ENCODE results near the gene TM9SF2.

TM9SF2 gene

DNA sequence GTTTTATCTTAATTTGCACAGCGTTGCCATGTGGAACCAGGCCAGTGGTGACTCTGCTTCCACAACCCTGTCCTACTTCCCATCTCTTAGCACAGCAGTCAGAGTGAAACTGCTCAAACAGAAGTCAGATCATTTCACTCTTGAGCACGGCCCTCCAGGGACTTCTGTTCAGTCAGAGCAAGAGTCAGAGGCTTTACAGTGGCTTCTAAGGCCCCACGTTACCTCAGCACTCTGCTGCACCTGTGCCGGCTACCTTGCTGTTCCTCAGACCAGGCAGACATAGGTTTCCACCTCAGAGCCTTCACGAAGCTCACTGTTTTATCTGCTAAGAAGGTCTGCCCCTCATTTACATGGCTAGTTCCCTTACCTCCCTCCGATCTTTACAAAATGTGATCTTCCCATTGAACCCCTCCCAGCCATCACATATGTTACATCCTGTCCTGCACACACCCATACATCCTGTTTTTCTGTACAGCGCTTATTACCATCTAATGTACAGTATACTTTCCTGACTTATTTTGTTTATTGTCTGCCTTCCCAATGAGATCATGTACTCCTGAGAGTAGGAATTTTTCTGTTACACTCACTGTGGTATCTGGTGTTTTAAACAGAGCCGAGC is 41.6 kb downstream of the TM9SF2 start:
- DNase-seq (ENCODE audit: extremely low read depth, insufficient read length) = peak; percentile 84
- no peaks in the 10 kb centered on the region for H3K27me3 ChIP-seq (replicated peaks; ENCODE audit: control insufficient read depth, insufficient read depth, low read length)
- peak overlapping the region; percentile 19; the same call in 1 of the 2 replicates for H3K4me3 ChIP-seq (replicated peaks; ENCODE audit: low read depth, low read length)
- peaks cover 21% of the 10 kb centered on the region for H3K36me3 ChIP-seq (ENCODE audit: control insufficient read depth, insufficient read depth, low read length)
- TF ChIP-seq, protein P1, sequence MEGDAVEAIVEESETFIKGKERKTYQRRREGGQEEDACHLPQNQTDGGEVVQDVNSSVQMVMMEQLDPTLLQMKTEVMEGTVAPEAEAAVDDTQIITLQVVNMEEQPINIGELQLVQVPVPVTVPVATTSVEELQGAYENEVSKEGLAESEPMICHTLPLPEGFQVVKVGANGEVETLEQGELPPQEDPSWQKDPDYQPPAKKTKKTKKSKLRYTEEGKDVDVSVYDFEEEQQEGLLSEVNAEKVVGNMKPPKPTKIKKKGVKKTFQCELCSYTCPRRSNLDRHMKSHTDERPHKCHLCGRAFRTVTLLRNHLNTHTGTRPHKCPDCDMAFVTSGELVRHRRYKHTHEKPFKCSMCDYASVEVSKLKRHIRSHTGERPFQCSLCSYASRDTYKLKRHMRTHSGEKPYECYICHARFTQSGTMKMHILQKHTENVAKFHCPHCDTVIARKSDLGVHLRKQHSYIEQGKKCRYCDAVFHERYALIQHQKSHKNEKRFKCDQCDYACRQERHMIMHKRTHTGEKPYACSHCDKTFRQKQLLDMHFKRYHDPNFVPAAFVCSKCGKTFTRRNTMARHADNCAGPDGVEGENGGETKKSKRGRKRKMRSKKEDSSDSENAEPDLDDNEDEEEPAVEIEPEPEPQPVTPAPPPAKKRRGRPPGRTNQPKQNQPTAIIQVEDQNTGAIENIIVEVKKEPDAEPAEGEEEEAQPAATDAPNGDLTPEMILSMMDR (IDR thresholded peaks at IDR 0.05; ENCODE audit: insufficient read depth, low read length, poor library complexity, severe bottlenecking) = no peak

DNA sequence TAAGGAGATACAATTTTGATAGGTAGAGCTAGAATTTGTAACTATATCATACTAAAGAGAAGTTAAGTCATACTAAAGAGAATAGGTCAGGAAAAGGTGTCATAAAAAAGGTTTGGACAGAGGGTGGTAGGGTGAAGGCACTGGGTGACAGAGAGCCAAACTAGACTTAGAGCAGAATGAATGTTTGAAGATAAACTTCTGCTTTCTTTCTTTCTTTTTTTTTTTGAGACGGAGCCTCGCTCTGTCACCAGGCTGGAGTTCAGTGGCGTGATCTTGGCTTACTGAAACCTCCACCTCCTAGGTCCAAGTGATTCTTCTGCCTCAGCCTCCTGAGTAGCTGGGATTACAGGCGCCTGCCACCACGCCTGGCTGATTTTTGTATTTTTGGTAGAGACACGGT is 44.1 kb downstream of the TM9SF2 start:
- H3K4me3 ChIP-seq (replicated peaks; ENCODE audit: low read depth, low read length) = no peak overlapping the region
- H3K27me3 ChIP-seq (replicated peaks; ENCODE audit: control insufficient read depth, insufficient read depth, low read length) = no peaks in the 10 kb centered on the region
- DNase-seq (ENCODE audit: extremely low read depth, insufficient read length) = no peak
- peaks cover 22% of the 10 kb centered on the region for H3K36me3 ChIP-seq (ENCODE audit: control insufficient read depth, insufficient read depth, low read length)
- TF ChIP-seq, protein P1 (IDR thresholded peaks at IDR 0.05; ENCODE audit: insufficient read depth, low read length, poor library complexity, severe bottlenecking) = no peak

DNA sequence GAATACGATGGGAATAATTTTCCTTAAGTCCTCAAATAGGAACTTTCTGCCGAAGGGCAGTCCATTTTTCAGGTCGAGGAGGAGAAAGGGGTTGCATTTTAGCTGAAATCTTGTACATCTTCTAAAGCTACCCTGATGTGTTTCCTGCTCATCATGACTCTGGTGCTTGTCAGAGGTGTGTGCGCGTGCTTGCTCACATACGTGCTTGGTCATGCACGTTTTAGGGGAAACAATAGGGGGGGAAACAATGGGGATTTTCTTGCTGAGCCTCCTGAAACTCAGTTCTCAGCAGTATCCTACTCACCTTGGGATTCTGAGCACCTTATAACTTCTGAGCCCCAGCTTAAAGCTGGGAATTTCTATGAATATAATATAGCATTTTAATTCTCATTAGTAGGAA is 44.7 kb downstream of the TM9SF2 start:
- DNase-seq (ENCODE audit: extremely low read depth, insufficient read length) = no peak
- Histone ChIP-seq H3K36me3 (ENCODE audit: control insufficient read depth, insufficient read depth, low read length) (peaks cover 21% of the 10 kb centered on the region), H3K4me3 (replicated peaks; ENCODE audit: low read depth, low read length) (no peak overlapping the region), H3K27me3 (replicated peaks; ENCODE audit: control insufficient read depth, insufficient read depth, low read length) (no peaks in the 10 kb centered on the region)
- TF ChIP-seq, protein P1 (IDR thresholded peaks at IDR 0.05; ENCODE audit: insufficient read depth, low read length, poor library complexity, severe bottlenecking) = no peak

DNA sequence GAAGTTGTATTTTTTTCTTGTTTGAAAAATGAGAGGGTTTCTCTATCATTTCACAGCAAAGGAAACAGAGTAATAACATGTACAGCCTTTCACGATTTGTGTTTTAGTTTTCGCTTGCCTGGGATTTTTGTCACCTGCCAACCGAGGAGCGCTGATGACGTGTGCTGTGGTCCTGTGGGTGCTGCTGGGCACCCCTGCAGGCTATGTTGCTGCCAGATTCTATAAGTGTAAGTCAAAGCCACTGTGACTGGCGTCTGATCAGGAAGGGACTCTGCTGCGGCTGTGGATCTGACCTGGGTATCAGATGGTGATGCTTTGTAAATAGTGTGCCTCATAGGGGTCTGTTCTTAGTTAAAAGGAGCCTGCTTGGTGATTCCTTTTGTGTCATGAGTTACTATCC is 45.6 kb downstream of the TM9SF2 start:
- Histone ChIP-seq H3K4me3 (replicated peaks; ENCODE audit: low read depth, low read length) (no peak overlapping the region), H3K36me3 (ENCODE audit: control insufficient read depth, insufficient read depth, low read length) (peaks cover 28% of the 10 kb centered on the region), H3K27me3 (replicated peaks; ENCODE audit: control insufficient read depth, insufficient read depth, low read length) (no peaks in the 10 kb centered on the region)
- TF ChIP-seq, protein P1 (IDR thresholded peaks at IDR 0.05; ENCODE audit: insufficient read depth, low read length, poor library complexity, severe bottlenecking) = no peak
- no peak for DNase-seq (ENCODE audit: extremely low read depth, insufficient read length)

DNA sequence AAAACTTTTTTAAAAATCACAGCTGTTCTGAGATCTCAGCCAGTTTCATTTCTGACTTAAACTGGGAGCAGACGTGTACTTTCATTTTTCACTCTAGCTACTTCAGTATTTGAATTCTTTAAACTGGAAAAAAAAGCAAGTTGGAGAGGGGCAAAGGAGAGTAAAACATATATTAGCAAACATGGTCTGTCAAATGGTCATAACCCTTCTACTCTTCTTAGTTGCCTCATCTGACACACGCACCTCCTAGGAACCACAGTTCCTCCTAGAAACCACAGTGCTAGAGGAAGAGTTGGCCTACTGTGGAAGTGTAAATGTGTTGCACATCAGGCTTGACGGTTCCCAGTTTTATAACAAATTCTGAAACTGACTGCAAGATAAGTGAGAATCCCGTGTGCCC is 47.2 kb downstream of the TM9SF2 start:
- H3K27me3 ChIP-seq (replicated peaks; ENCODE audit: control insufficient read depth, insufficient read depth, low read length) = no peaks in the 10 kb centered on the region
- H3K36me3 ChIP-seq (ENCODE audit: control insufficient read depth, insufficient read depth, low read length) = peaks cover 30% of the 10 kb centered on the region
- peak; percentile 57 for DNase-seq (ENCODE audit: extremely low read depth, insufficient read length)
- TF ChIP-seq, protein P1 (IDR thresholded peaks at IDR 0.05; ENCODE audit: insufficient read depth, low read length, poor library complexity, severe bottlenecking) = no peak
- H3K4me3 ChIP-seq (replicated peaks; ENCODE audit: low read depth, low read length) = no peak overlapping the region

DNA sequence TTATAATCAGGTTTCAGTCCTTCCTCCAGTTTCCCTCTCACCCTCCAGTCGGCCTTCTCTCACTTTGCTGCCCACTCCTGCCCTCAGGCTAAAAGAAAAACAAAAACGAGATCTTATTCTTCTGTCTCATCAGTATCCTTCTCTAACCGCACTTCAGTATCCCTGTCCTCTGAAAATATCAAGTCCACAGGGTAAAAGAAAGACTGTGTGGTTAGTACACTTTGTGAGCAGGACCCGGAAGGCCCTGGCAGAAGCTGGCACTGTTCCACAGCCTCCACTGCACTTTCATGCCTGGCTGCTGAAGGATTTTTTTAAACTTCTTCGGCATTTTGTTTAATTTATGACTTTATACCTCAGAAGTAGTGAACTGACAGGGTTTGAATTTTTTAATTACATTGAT is 51.8 kb downstream of the TM9SF2 start:
- Histone ChIP-seq H3K27me3 (replicated peaks; ENCODE audit: control insufficient read depth, insufficient read depth, low read length) (no peaks in the 10 kb centered on the region), H3K4me3 (replicated peaks; ENCODE audit: low read depth, low read length) (no peak overlapping the region), H3K36me3 (ENCODE audit: control insufficient read depth, insufficient read depth, low read length) (peaks cover 18% of the 10 kb centered on the region)
- TF ChIP-seq, protein P1 (IDR thresholded peaks at IDR 0.05; ENCODE audit: insufficient read depth, low read length, poor library complexity, severe bottlenecking) = no peak
- DNase-seq (ENCODE audit: extremely low read depth, insufficient read length) = no peak
